Endothelial cell of umbilical vein (primary cell): Measurements from ENCODE around the gene FHOD1. TPM values are rescaled to one million over a fixed set of nuclear protein-coding genes. Genes with fewer than 3 reads are reported as not detected.

Experiments
- BruUV-seq: library from RNA; stranded (reverse); fragments of 400-500 nt; replicated peaks from 2 replicates; lab custom pipeline; 2021; lab: Mats Ljungman, UMichigan
- CTCF ChIA-PET: fragments of 300-600, 350-600 bp; sonication (Branson Sonifier 250); formaldehyde crosslinking; loops from one replicate; lab custom pipeline; 2021; ENCODE audit warnings: antibody characterized with exemption, inconsistent platforms; lab: Charles Lee
- POLR2A ChIA-PET: fragments of 300-600, 350-600 bp; sonication (Branson Sonifier 250); formaldehyde crosslinking; loops from one replicate; lab custom pipeline; 2021; ENCODE audit warnings: antibody characterized with exemption, inconsistent platforms; lab: Charles Lee
- DNase-seq: peaks from one replicate; pipeline ENCODE4 v3.0.0-alpha.2; 2011; ENCODE audit warnings: low read depth, low spot score
- FAIRE-seq: peaks from 2 replicates; lab custom pipeline; 2011; peaks lifted over from hg19 to GRCh38; lab: Jason Lieb, UNC
- H2AFZ ChIP-seq: 2 replicates; pipeline ENCODE4 v1.6.0; 2012; ENCODE audit warnings: low read depth, low read length, control low read depth, inconsistent platforms
- H3K27ac ChIP-seq: 2 replicates; pipeline ENCODE4 v1.5.1; 2011; ENCODE audit warnings: low read depth, mild to moderate bottlenecking, control low read depth, low read length, moderate library complexity; ENCODE audit not compliant: insufficient read depth
- H3K27me3 ChIP-seq, 2 experiments: 2 replicates each; pipeline versions ENCODE4 v1.6.0 to v1.6.1; 2011; ENCODE audit warnings: low read length in 2 of 2, mixed read lengths in 1 of 2; ENCODE audit not compliant: control insufficient read depth in 2 of 2, insufficient read depth in 2 of 2
- H3K36me3 ChIP-seq, 2 experiments: 2 replicates in 1 of 2; 3 replicates in 1 of 2; pipeline ENCODE4 v1.5.1; 2011; ENCODE audit warnings: low read length in 2 of 2, mild to moderate bottlenecking in 1 of 2, moderate library complexity in 1 of 2; ENCODE audit not compliant: control insufficient read depth in 2 of 2, insufficient read depth in 2 of 2; ENCODE audit errors: extremely low read depth in 1 of 2
- H3K4me1 ChIP-seq: 3 replicates; pipeline ENCODE4 v1.5.1; 2011; ENCODE audit warnings: mild to moderate bottlenecking, low read length; ENCODE audit not compliant: control insufficient read depth, insufficient read depth; ENCODE audit errors: extremely low read depth
- H3K4me2 ChIP-seq: 2 replicates; pipeline ENCODE4 v1.6.1; 2011; ENCODE audit warnings: low read length, control low read depth, mixed read lengths; ENCODE audit not compliant: insufficient read depth
- H3K4me3 ChIP-seq, 3 experiments: fragments of 200-600 bp in 1 of 3; sonication (generic), shearing (Covaris generic) in 1 of 3; replicated peaks in 1 of 3; 2 replicates each; pipeline ENCODE4 v1.5.1; 2011 to 2016; ENCODE audit warnings: control low read depth in 3 of 3, low read length in 3 of 3, mild to moderate bottlenecking in 2 of 3, inconsistent platforms in 1 of 3, low read depth in 1 of 3, moderate library complexity in 1 of 3; ENCODE audit not compliant: insufficient read depth in 1 of 3
- H3K79me2 ChIP-seq: 2 replicates; pipeline ENCODE4 v1.6.0; 2012; ENCODE audit warnings: low read length, inconsistent platforms; ENCODE audit not compliant: control insufficient read depth, insufficient read depth
- H3K9ac ChIP-seq: replicated peaks from 2 replicates; pipeline ENCODE3; 2011; ENCODE audit warnings: low read length, control low read depth; ENCODE audit not compliant: insufficient read depth; ENCODE audit errors: extremely low read depth
- H3K9me1 ChIP-seq: replicated peaks from 3 replicates; pipeline ENCODE4 v1.6.0; 2011; ENCODE audit warnings: mild to moderate bottlenecking, low read length; ENCODE audit not compliant: control insufficient read depth, insufficient read depth; ENCODE audit errors: extremely low read depth
- H3K9me3 ChIP-seq: replicated peaks from 2 replicates; pipeline ENCODE4 v1.5.1; 2012; ENCODE audit warnings: low read length, inconsistent platforms; ENCODE audit not compliant: control insufficient read depth, insufficient read depth
- H4K20me1 ChIP-seq: replicated peaks from 2 replicates; pipeline ENCODE3; 2011; ENCODE audit warnings: mild to moderate bottlenecking, low read length; ENCODE audit not compliant: control insufficient read depth, insufficient read depth; ENCODE audit errors: extremely low read depth
- EZH2 ChIP-seq: IDR thresholded peaks from 2 replicates; pipeline ENCODE4 v1.6.1; 2012; ENCODE audit warnings: borderline replicate concordance, low read depth, mild to moderate bottlenecking, moderate library complexity, low read length, inconsistent platforms; ENCODE audit not compliant: severe bottlenecking
- FOS ChIP-seq: IDR thresholded peaks from 2 replicates; pipeline ENCODE4 v1.6.1; 2011; ENCODE audit warnings: mild to moderate bottlenecking, low read length, moderate library complexity, borderline replicate concordance; ENCODE audit not compliant: insufficient read depth
- GATA2 ChIP-seq: IDR thresholded peaks from 2 replicates; pipeline ENCODE4 v1.7.0; 2011; ENCODE audit warnings: low read depth, mild to moderate bottlenecking, moderate library complexity, mixed read lengths, low read length; ENCODE audit not compliant: insufficient read length, insufficient read depth
- JUN ChIP-seq: IDR thresholded peaks from 2 replicates; pipeline ENCODE4 v1.6.1; 2011; ENCODE audit warnings: borderline replicate concordance, low read depth; ENCODE audit not compliant: insufficient read length, insufficient read depth
- MYC ChIP-seq: IDR thresholded peaks from one replicate; pipeline ENCODE4 v1.6.1; 2011; ENCODE audit warnings: mild to moderate bottlenecking, low read depth, low read length
- POLR2A ChIP-seq: IDR thresholded peaks from 2 replicates; pipeline ENCODE4 v1.6.1; 2012; ENCODE audit warnings: low read depth, mild to moderate bottlenecking, control low read depth, low read length
- POLR2AphosphoS5 ChIP-seq: IDR thresholded peaks from 2 replicates; pipeline ENCODE4 v1.6.1; 2012; ENCODE audit warnings: low read depth, mild to moderate bottlenecking, control low read depth, low read length, moderate library complexity; ENCODE audit not compliant: insufficient read depth
- dilution Hi-C: fragments of 300-500 bp; cut with MboI; formaldehyde crosslinking; loops from one replicate; pipeline ENCODE4 v1.15.0; 2019; ENCODE audit warnings: low sequenced_read_pairs; ENCODE audit not compliant: extremely low pct_ligation_motif_present
- intact Hi-C: fragments of 100-400 bp; cut with micrococcal nuclease; formaldehyde crosslinking; loops from one replicate; pipeline ENCODE4 v1.10.0; 2022
- polyA plus RNA-seq, 4 experiments: library from polyadenylated mRNA; depleted of rRNA in 3 of 4; stranded (reverse) in 3 of 4; unstranded in 1 of 4; fragments of >200 nt; gene quantifications; 2 replicates each; pipeline versions ENCODE4 v1.2.1 to v1.2.3, GENCODE V29; 2011 to 2012; ENCODE audit warnings: missing spikeins in 1 of 4
- total RNA-seq: library from RNA; stranded (reverse); gene quantifications from 2 replicates; pipeline ENCODE4 v1.2.3, GENCODE V29; 2021
- TF ChIP-seq, protein P1 (sequence below), 2 donors: IDR thresholded peaks; 1 replicate in 1 of 2; 2 replicates in 1 of 2; pipeline ENCODE4 v1.5.1; 2011; ENCODE audit warnings: low read length in 2 of 2, mild to moderate bottlenecking in 2 of 2, moderate library complexity in 2 of 2, control low read depth in 1 of 2, inconsistent platforms in 1 of 2, low read depth in 1 of 2; ENCODE audit not compliant: insufficient read depth in 1 of 2; ENCODE audit errors: extremely low read depth in 1 of 2
- TF ChIP-seq, protein P2 (sequence below): IDR thresholded peaks from 2 replicates; pipeline ENCODE4 v1.6.1; 2011; ENCODE audit not compliant: insufficient read depth, insufficient read length

Gene FHOD1
- total and polyA plus RNA-seq, 2 donors (not counting 3 experiments of a cell fraction or from before 2014, with no cell fraction given) = 63.6 to 124 TPM

DNA sequence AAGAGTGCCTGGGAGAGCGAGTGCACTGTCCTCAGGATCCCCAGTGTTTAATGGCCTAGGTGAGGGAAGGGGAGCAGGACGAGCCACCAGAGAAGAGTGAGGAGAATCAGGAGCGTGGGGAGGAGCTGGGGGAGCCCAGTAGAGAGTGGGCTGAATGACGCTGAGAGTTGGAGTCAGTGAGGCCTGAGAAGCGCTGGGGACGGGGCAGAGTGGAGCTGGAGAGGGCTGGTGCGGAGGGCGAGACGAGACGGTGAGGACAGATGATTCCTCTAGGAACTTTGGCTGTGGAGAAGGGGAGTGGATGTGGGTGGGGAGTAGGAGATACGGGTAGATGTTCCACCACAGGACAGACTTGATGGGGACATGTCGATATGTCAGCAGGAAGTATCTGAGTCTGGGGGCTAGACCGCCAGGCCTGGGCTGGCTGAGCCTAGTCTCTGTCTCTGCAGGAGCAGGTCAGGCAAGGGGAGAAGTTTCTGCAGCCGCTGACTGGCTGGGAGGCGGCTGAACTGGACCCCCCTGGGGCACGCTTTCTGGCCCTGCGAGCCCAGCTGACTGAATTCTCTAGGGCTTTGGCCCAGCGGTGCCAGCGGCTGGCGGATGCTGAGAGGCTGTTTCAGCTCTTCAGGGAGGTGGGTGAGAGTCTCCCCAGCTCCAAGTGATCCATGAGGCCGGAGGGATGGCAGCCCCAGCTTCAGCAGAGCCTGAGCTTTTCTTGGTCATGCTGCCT is 36.7 kb upstream of the FHOD1 start:
- H3K27ac ChIP-seq = no peak overlapping the region
- H2AFZ ChIP-seq = no peak overlapping the region
- POLR2A ChIA-PET = no interaction called here
- CTCF ChIA-PET = interaction anchor here (0.5 to 4.5 kb wide), 25 partner anchors 13 to 254 kb away, joined by 3 to 55 read pairs (median 4); partner anchors contain the start of genes ELMO3, EXOC3L1, KCTD19 and LRRC36
- no peak for DNase-seq
- no TSS peak for BruUV-seq
- no peak overlapping the region for H3K4me2 ChIP-seq
- H3K4me3 ChIP-seq = no peak overlapping the region
- H3K9me1 ChIP-seq = no peaks in the 10 kb centered on the region
- TF ChIP-seq, protein P1, sequence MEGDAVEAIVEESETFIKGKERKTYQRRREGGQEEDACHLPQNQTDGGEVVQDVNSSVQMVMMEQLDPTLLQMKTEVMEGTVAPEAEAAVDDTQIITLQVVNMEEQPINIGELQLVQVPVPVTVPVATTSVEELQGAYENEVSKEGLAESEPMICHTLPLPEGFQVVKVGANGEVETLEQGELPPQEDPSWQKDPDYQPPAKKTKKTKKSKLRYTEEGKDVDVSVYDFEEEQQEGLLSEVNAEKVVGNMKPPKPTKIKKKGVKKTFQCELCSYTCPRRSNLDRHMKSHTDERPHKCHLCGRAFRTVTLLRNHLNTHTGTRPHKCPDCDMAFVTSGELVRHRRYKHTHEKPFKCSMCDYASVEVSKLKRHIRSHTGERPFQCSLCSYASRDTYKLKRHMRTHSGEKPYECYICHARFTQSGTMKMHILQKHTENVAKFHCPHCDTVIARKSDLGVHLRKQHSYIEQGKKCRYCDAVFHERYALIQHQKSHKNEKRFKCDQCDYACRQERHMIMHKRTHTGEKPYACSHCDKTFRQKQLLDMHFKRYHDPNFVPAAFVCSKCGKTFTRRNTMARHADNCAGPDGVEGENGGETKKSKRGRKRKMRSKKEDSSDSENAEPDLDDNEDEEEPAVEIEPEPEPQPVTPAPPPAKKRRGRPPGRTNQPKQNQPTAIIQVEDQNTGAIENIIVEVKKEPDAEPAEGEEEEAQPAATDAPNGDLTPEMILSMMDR (IDR thresholded peaks at IDR 0.05; ENCODE audit: extremely low read depth in 1 of 2, insufficient read depth in 1 of 2, low read depth in 1 of 2, low read length in 2 of 2) = no peak
- TF ChIP-seq POLR2A (no peak), GATA2 (no peak), MYC (no peak), POLR2AphosphoS5 (no peak), EZH2 (no peak), FOS (no peak), JUN (no peak)
- TF ChIP-seq, protein P2, sequence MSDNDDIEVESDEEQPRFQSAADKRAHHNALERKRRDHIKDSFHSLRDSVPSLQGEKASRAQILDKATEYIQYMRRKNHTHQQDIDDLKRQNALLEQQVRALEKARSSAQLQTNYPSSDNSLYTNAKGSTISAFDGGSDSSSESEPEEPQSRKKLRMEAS = no peak
- no peaks in the 10 kb centered on the region for H3K4me1 ChIP-seq
- H3K79me2 ChIP-seq = no peaks in the 10 kb centered on the region
- dilution Hi-C loops (no loop called here), intact Hi-C loops (no loop called here)
- no peaks in the 10 kb centered on the region for H3K36me3 ChIP-seq
- no peaks in the 10 kb centered on the region for H4K20me1 ChIP-seq
- no peak overlapping the region for H3K9ac ChIP-seq
- no peaks in the 10 kb centered on the region for H3K9me3 ChIP-seq
- FAIRE-seq = no peak
- H3K27me3 ChIP-seq = no peaks in the 10 kb centered on the region
